Stimulated activated CD8-positive, alpha-beta memory T cell treated with anti-CD3 and anti-CD28 coated beads, Interleukin-7, amount 100 ng/mL, for 48 hours (primary cell): ENCODE results near the gene PDE7B.
"Not testable (repeated sequence)": the region's sequence is repeated elsewhere in the genome, so short reads cannot be mapped to it uniquely, and the experiment has no call there.

Source experiments
- DNase-seq, 2 donors: peaks; one replicate each; pipeline ENCODE4 v3.0.0-alpha.2; 2020; ENCODE audit warnings: low read depth in 1 of 2; ENCODE audit errors: extremely low read depth in 1 of 2

PDE7B gene

GRCh38 chr6:136213853-136214252, 362.4 kb downstream of the PDE7B start:
- no peak for DNase-seq

GRCh38 chr6:136216503-136217401, 365.3 kb downstream of the PDE7B start:
- no peak for DNase-seq

GRCh38 chr6:136224974-136225373, 373.5 kb downstream of the PDE7B start:
- DNase-seq: not testable (repeated sequence)

- peak in 1 of 2 donors; percentile 27 for DNase-seq
Observed at GRCh38 chr6:136225496-136225895, 374.0 kb downstream of the PDE7B start.

GRCh38 chr6:136226027-136226673, 374.6 kb downstream of the PDE7B start:
- DNase-seq: peak in 1 of 2 donors; percentile 22

GRCh38 chr6:136226674-136227377, 375.3 kb downstream of the PDE7B start:
- no peak for DNase-seq

- DNase-seq: no peak
Observed at GRCh38 chr6:136228814-136229213, 377.3 kb downstream of the PDE7B start.

- DNase-seq: no peak
Observed at GRCh38 chr6:136230219-136230853, 378.8 kb downstream of the PDE7B start.

GRCh38 chr6:136232701-136233100, 381.2 kb downstream of the PDE7B start:
- no peak for DNase-seq

GRCh38 chr6:136235233-136235564, 383.7 kb downstream of the PDE7B start:
- no peak for DNase-seq

GRCh38 chr6:136236466-136237293, 385.2 kb downstream of the PDE7B start:
- no peak for DNase-seq

GRCh38 chr6:136244061-136244616, 392.6 kb downstream of the PDE7B start:
- DNase-seq: no peak
